HEK293 (cell line): ENCODE data around the gene AP5Z1.

ENCODE experiments used
- KLF9 ChIP-seq: fragments of 450-650 bp; formaldehyde crosslinking; IDR thresholded peaks from 2 replicates; pipeline ENCODE4 v1.5.1; 2016; ENCODE audit warnings: missing biosample characterization, missing genetic modification characterization, low read depth
- SP2 ChIP-seq: fragments of 450-650 bp; formaldehyde crosslinking; IDR thresholded peaks from 2 replicates; pipeline ENCODE4 v1.5.1; 2016; ENCODE audit warnings: missing biosample characterization, missing genetic modification characterization
- ZNF335 ChIP-seq: fragments of 450-650 bp; formaldehyde crosslinking; conservative IDR thresholded peaks from 2 replicates; pipeline ENCODE4 v1.5.1; 2016; ENCODE audit warnings: missing biosample characterization, missing genetic modification characterization
- ZNF37A ChIP-seq: fragments of 450-650 bp; IDR thresholded peaks from 2 replicates; pipeline ENCODE4 v1.5.1; 2018; ENCODE audit warnings: missing biosample characterization, missing genetic modification characterization
- ZNF654 ChIP-seq: fragments of 450-650 bp; formaldehyde crosslinking; IDR thresholded peaks from 2 replicates; pipeline ENCODE4 v1.5.1; 2016; ENCODE audit warnings: low read depth, missing biosample characterization, missing genetic modification characterization
- ZNF704 ChIP-seq: fragments of 450-650 bp; formaldehyde crosslinking; IDR thresholded peaks from 2 replicates; pipeline ENCODE4 v1.5.1; 2016; ENCODE audit warnings: missing biosample characterization, missing genetic modification characterization
- ZNF707 ChIP-seq: fragments of 450-650 bp; formaldehyde crosslinking; IDR thresholded peaks from 2 replicates; pipeline ENCODE4 v1.5.1; 2016; ENCODE audit warnings: missing biosample characterization, missing genetic modification characterization
- TF ChIP-seq, protein P1 (sequence below): fragments of 450-650 bp; formaldehyde crosslinking; IDR thresholded peaks from 2 replicates; pipeline ENCODE4 v1.5.1; 2016; ENCODE audit warnings: missing biosample characterization, missing genetic modification characterization

DNA sequence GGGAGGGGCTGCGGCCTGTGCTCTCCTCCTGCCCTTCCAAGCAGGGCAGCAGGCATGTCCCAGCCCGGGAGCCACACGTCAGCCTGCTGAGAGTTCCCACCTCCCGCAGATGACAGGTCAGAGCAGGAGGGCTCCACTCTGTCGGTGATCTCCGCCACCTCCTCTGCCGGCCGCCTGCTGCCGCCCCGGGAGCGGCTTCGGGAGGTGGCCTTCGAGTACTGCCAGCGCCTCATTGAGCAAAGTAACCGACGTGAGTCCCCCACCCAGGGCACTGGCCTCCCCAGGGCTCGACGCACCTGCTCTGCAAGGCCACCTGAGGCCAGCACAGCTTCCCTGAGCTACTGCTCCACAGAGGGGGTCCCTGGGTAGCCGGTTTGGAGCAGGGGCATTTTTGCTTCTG, 9.4 kb downstream of the AP5Z1 start:
- TF ChIP-seq ZNF335 (tag by site-specific recombination) (no peak), ZNF704 (tag by site-specific recombination) (no peak), ZNF37A (no peak), KLF9 (no peak), ZNF707 (tag by site-specific recombination) (no peak), SP2 (tag by site-specific recombination) (no peak), ZNF654 (no peak)
- TF ChIP-seq, protein P1, sequence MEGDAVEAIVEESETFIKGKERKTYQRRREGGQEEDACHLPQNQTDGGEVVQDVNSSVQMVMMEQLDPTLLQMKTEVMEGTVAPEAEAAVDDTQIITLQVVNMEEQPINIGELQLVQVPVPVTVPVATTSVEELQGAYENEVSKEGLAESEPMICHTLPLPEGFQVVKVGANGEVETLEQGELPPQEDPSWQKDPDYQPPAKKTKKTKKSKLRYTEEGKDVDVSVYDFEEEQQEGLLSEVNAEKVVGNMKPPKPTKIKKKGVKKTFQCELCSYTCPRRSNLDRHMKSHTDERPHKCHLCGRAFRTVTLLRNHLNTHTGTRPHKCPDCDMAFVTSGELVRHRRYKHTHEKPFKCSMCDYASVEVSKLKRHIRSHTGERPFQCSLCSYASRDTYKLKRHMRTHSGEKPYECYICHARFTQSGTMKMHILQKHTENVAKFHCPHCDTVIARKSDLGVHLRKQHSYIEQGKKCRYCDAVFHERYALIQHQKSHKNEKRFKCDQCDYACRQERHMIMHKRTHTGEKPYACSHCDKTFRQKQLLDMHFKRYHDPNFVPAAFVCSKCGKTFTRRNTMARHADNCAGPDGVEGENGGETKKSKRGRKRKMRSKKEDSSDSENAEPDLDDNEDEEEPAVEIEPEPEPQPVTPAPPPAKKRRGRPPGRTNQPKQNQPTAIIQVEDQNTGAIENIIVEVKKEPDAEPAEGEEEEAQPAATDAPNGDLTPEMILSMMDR (tag by site-specific recombination): no peak
